Measurements from ENCODE around the gene HLA-DPA1. TPM values are rescaled to one million over a fixed set of nuclear protein-coding genes. Genes with fewer than 3 reads are reported as not detected.

Gene HLA-DPA1
- total RNA-seq, 1 donor from 2014 or later, result 3.0 TPM

- no peak for DNase-seq (ENCODE audit: low read depth in 2 of 2)
Observed at GRCh38 chr6:33017694-33018353, 55.6 kb downstream of the HLA-DPA1 start.

- DNase-seq (ENCODE audit: low read depth in 2 of 2), result no peak
Observed at GRCh38 chr6:33017018-33017417, 56.4 kb downstream of the HLA-DPA1 start.

- DNase-seq (ENCODE audit: low read depth in 2 of 2), result no peak
Observed at GRCh38 chr6:33015798-33016197, 57.7 kb downstream of the HLA-DPA1 start.

GRCh38 chr6:33014841-33015634, 58.4 kb downstream of the HLA-DPA1 start:
- peak; percentile 86 to 87 for DNase-seq (ENCODE audit: low read depth in 2 of 2)

Other genes with a start within 250 kb of the HLA-DPA1 start
- 15.0 and 30.4 TPM in 2 replicates for gene TAP2, start 234.9 kb downstream of the HLA-DPA1 start, total RNA-seq
- 42.1 and 57.8 TPM in 2 replicates for gene PSMB8, start 229.6 kb downstream of the HLA-DPA1 start, total RNA-seq
- 22.4 and 31.7 TPM in 2 replicates for gene TAP1, start 219.9 kb downstream of the HLA-DPA1 start, total RNA-seq
- 20.5 and 24.8 TPM in 2 replicates for gene PSMB9, start 219.5 kb downstream of the HLA-DPA1 start, total RNA-seq
- gene HLA-DMB, start 132.6 kb downstream of the HLA-DPA1 start, total RNA-seq, result under 0.01 TPM in 1 of 2 replicates, not detected in the other
- 0.20 and 0.44 TPM in 2 replicates for gene HLA-DMA, start 120.6 kb downstream of the HLA-DPA1 start, total RNA-seq
- gene BRD2, start 105.1 kb downstream of the HLA-DPA1 start, total RNA-seq, result 34.0 and 49.8 TPM in 2 replicates
- not detected in 2 replicates for gene HLA-DOA, start 64.1 kb downstream of the HLA-DPA1 start, total RNA-seq
- gene HLA-DPB1, start 2.3 kb upstream of the HLA-DPA1 start, total RNA-seq, result 7.3 and 12.2 TPM in 2 replicates
- under 0.01 and 0.20 TPM in 2 replicates for gene COL11A2, start 118.8 kb upstream of the HLA-DPA1 start, total RNA-seq
- gene RXRB, start 127.0 kb upstream of the HLA-DPA1 start, total RNA-seq, result 15.5 and 18.3 TPM in 2 replicates
- gene SLC39A7, start 127.2 kb upstream of the HLA-DPA1 start, total RNA-seq, result 79.8 and 95.2 TPM in 2 replicates
- gene HSD17B8, start 131.0 kb upstream of the HLA-DPA1 start, total RNA-seq, result 7.0 and 8.5 TPM in 2 replicates
- 14.4 and 22.8 TPM in 2 replicates for gene RING1, start 134.9 kb upstream of the HLA-DPA1 start, total RNA-seq
- 20.9 and 26.6 TPM in 2 replicates for gene VPS52, start 198.2 kb upstream of the HLA-DPA1 start, total RNA-seq
- gene RPS18, start 198.4 kb upstream of the HLA-DPA1 start, total RNA-seq, result 4,351 and 4,512 TPM in 2 replicates
- 4.1 and 6.5 TPM in 2 replicates for gene B3GALT4, start 203.5 kb upstream of the HLA-DPA1 start, total RNA-seq
- 55.4 and 58.5 TPM in 2 replicates for gene WDR46, start 215.6 kb upstream of the HLA-DPA1 start, total RNA-seq
- 30.3 and 34.1 TPM in 2 replicates for gene PFDN6, start 216.0 kb upstream of the HLA-DPA1 start, total RNA-seq
- gene RGL2, start 225.3 kb upstream of the HLA-DPA1 start, total RNA-seq, result 31.8 and 53.0 TPM in 2 replicates
- 46.9 and 57.7 TPM in 2 replicates for gene TAPBP, start 240.4 kb upstream of the HLA-DPA1 start, total RNA-seq
- gene ZBTB22, start 244.1 kb upstream of the HLA-DPA1 start, total RNA-seq, result 11.3 and 20.0 TPM in 2 replicates
- gene DAXX, start 249.3 kb upstream of the HLA-DPA1 start, total RNA-seq, result 29.2 and 35.9 TPM in 2 replicates